ENCODE data around the gene UVRAG. TPM values are rescaled to one million over a fixed set of nuclear protein-coding genes. Genes with fewer than 3 reads are reported as not detected.

Gene UVRAG
- total RNA-seq, 1 donor from 2014 or later, result 45.2 TPM

DNA sequence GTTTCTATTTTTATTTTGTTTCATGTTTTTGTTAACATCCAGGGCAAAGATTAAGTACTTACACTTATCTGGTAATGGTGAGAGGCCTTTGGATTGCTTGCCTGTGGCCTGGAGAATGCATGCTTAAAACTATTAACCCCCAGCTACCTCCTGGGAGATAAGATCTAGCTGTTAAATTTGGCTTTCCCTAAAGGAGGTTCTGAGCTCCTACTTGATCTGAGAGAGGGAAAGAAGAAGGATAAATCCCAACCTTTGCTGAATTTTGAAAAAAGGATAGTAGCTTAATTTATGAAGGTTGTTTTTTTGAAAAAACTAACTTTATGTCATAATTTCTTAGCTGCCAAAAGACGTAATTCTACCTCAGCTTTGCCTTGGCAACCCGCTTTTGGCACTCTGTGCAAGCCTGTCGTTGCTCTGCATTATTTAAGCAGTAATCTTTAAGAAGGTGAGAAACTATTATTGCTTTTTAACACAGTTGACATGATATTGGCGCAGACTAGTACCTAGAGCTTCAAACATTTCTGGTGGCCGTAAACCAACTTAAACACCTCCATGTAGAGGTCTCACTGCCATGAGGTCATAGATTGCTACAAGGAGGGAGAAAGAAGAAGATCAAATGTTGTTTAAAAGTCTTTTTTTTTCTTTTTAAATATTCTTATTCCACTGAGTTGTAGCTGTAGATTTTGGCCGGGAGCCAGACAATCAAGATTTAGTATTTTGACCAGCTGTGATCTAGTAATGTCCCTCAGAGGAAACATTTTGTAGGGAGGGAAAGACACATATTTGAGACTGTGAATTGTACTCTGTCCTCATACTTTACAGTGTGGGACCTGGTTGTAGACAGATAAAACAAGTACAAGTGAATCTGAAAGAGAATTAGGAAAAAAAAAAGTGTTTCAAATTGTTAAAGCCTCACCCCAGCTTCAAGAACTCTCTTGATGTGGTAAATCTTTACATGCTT, 316.9 kb downstream of the UVRAG start:
- TF ChIP-seq, protein P1, sequence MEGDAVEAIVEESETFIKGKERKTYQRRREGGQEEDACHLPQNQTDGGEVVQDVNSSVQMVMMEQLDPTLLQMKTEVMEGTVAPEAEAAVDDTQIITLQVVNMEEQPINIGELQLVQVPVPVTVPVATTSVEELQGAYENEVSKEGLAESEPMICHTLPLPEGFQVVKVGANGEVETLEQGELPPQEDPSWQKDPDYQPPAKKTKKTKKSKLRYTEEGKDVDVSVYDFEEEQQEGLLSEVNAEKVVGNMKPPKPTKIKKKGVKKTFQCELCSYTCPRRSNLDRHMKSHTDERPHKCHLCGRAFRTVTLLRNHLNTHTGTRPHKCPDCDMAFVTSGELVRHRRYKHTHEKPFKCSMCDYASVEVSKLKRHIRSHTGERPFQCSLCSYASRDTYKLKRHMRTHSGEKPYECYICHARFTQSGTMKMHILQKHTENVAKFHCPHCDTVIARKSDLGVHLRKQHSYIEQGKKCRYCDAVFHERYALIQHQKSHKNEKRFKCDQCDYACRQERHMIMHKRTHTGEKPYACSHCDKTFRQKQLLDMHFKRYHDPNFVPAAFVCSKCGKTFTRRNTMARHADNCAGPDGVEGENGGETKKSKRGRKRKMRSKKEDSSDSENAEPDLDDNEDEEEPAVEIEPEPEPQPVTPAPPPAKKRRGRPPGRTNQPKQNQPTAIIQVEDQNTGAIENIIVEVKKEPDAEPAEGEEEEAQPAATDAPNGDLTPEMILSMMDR (IDR thresholded peaks at IDR 0.05), result no peak
- DNase-seq (ENCODE audit: low spot score in 2 of 2), result no peak
- no peak overlapping the region for H3K4me3 ChIP-seq
- no peaks in the 10 kb centered on the region for H3K27me3 ChIP-seq
- H3K27ac ChIP-seq, result peak overlapping the region; percentile 62 to 65
- no peaks in the 10 kb centered on the region for H3K9me3 ChIP-seq
- H3K36me3 ChIP-seq, result no peaks in the 10 kb centered on the region
- H3K4me1 ChIP-seq, result peaks cover 0 to 12% of the 10 kb centered on the region in 2 donors
- intact Hi-C loops (cut with DNase I), result no loop called here

DNA sequence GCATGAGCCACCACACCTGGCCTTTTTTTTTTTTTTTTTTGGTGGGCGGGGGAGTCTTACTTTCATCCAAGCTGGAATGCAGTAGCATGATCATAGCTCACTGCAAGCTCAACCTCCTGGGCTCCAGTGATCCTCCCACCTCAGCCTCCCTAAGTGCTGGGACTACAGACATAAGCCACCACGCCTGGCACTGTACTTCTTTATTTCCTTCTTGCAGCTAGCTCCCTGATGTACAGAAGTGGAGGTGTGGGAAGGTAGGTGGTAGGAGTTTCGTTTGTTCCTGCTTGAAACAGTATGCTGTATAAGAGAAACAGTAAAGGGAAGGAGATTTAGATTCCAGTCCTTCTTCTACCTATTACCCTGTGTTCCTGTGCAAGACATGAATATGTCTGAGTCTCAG, 319.2 kb downstream of the UVRAG start:
- DNase-seq (ENCODE audit: low spot score in 2 of 2), result no peak
- Histone ChIP-seq H3K4me1 (peaks cover 0 to 12% of the 10 kb centered on the region in 2 donors), H3K9me3 (no peaks in the 10 kb centered on the region), H3K36me3 (no peaks in the 10 kb centered on the region), H3K27me3 (no peaks in the 10 kb centered on the region), H3K4me3 (no peak overlapping the region), H3K27ac (no peak overlapping the region)
- intact Hi-C loops (cut with DNase I), result no loop called here
- TF ChIP-seq, protein P1 (IDR thresholded peaks at IDR 0.05), result no peak

DNA sequence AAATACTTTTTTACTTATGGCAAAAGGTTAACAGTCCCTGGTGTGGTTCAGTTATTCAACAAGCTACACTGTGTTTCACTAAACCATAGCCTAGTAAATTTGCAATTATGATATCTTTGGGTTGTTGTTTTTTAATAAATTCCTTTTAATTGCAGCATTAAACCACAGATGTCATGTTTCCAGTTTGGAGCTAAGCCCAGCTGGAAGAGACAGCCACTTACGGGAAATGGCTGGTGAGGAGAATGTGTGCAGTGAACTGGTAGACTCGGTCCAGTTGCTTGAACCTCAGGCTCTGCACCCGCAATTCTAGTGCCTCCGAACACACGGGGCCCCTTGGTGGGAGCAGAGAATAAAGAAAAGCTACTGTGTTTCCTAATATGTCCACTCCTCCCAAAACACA, 320.5 kb downstream of the UVRAG start:
- no peaks in the 10 kb centered on the region for H3K27me3 ChIP-seq
- no peaks in the 10 kb centered on the region for H3K9me3 ChIP-seq
- peaks cover 0 to 12% of the 10 kb centered on the region in 2 donors for H3K4me1 ChIP-seq
- intact Hi-C loops (cut with DNase I), result no loop called here
- TF ChIP-seq, protein P1 (IDR thresholded peaks at IDR 0.05), result no peak
- H3K27ac ChIP-seq, result no peak overlapping the region
- H3K36me3 ChIP-seq, result no peaks in the 10 kb centered on the region
- no peak for DNase-seq (ENCODE audit: low spot score in 2 of 2)
- no peak overlapping the region for H3K4me3 ChIP-seq

GRCh38 chr11:76139314-76139713, 324.3 kb downstream of the UVRAG start:
- TF ChIP-seq, protein P1 (IDR thresholded peaks at IDR 0.05), result no peak
- no peak for DNase-seq (ENCODE audit: low spot score in 2 of 2)
- intact Hi-C loops (cut with DNase I), result no loop called here

DNA sequence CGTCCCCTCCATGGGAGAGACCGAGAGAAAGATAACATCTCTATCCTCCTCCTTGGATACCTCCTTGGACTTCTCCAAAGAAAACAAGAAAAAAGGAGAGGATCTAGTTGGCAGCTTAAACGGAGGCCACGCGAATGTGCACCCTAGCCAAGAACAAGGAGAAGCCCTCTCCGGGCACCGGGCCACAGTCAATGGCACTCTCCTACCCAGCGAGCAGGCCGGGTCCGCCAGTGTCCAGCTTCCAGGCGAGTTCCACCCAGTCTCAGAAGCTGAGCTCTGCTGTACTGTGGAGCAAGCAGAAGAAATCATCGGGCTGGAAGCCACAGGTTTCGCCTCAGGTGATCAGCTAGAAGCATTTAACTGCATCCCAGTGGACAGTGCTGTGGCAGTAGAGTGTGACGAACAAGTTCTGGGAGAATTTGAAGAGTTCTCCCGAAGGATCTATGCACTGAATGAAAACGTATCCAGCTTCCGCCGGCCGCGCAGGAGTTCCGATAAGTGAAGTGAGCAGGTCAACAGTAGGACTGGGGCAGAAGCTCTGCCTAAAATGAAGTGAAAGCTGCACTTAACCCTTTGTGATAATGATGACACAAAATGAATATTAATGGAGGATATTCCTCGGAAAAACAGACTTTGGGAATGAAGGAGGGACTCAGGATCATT, 326.0 kb downstream of the UVRAG start:
- Histone ChIP-seq H3K9me3 (no peaks in the 10 kb centered on the region), H3K36me3 (no peaks in the 10 kb centered on the region), H3K27me3 (no peaks in the 10 kb centered on the region), H3K4me3 (no peak overlapping the region), H3K27ac (no peak overlapping the region), H3K4me1 (no peaks in the 10 kb centered on the region)
- intact Hi-C loops (cut with DNase I), result no loop called here
- DNase-seq (ENCODE audit: low spot score in 2 of 2), result no peak
- TF ChIP-seq, protein P1 (IDR thresholded peaks at IDR 0.05), result no peak

More at GRCh38 chr11:76139314-76139713, 324.3 kb downstream of the UVRAG start:
- no peaks in the 10 kb centered on the region for H3K9me3 ChIP-seq
- H3K27ac ChIP-seq, result no peak overlapping the region
- H3K36me3 ChIP-seq, result no peaks in the 10 kb centered on the region
- H3K4me1 ChIP-seq, result no peaks in the 10 kb centered on the region
- no peaks in the 10 kb centered on the region for H3K27me3 ChIP-seq
- H3K4me3 ChIP-seq, result no peak overlapping the region

Data from ascending aorta (tissue), 2 donors.